ENCODE results near the gene PEX6.

The PEX6 gene

DNA sequence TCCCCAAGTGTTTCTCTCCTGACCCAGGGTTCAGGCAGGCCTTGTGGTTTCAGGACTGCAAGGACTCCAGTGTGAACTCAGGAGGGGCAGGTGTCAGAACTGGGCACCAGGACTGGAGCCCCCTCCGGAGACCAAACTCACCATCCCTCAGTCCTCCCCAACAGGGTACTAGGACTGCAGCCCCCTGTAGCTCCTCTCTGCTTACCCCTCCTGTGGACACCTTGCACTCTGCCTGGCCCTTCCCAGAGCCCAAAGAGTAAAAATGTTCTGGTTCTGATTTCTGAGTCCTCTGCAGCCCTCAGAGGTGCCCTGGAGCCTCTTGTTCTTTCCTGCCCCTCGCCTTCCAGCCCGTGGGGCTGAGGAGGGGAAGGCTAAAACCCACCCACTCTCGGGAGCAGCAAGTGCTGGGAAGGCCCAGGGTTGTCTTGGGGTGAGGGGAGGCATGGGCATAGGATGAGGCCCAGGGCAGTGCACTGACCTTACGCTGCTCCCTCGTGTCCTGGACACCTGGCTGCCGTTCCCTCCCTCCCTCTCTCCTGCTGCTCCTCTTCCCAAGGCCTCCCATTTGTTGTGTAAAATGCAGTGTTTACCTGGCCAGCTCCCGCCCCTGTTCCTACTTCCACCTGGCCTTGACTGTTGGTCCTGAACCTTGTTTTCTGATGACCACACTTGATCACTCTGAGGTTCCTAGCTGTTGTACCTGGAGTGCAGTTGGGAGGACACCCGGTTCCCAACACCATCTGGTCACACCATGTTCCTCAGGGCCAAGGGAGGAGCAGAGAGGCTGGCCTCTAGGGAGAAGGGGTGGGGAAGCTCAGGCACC lies 39.8 kb downstream of the PEX6 start:
- H3K27ac ChIP-seq (ENCODE audit: low read length), result no peak overlapping the region
- no peak overlapping the region for H3K9ac ChIP-seq (ENCODE audit: low read length)
- H4K20me1 ChIP-seq (ENCODE audit: insufficient read depth, low read length), result no peaks in the 10 kb centered on the region; the same call in 1 of the 2 replicates
- no peaks in the 10 kb centered on the region for H3F3A ChIP-seq (ENCODE audit: insufficient read depth, low read length)
- no peak overlapping the region for H3K4me2 ChIP-seq (ENCODE audit: low read depth, low read length)
- H3K9me2 ChIP-seq (replicated peaks; ENCODE audit: insufficient read depth, low read length), result no peaks in the 10 kb centered on the region
- no peaks in the 10 kb centered on the region for H3K4me1 ChIP-seq (ENCODE audit: low read length)
- peaks cover 3% of the 10 kb centered on the region; the same call in 1 of the 2 replicates for H3K36me3 ChIP-seq (replicated peaks; ENCODE audit: insufficient read depth, low read length)
- DNase-seq, result no peak
- H3K27me3 ChIP-seq (replicated peaks; ENCODE audit: insufficient read depth, low read length), result no peaks in the 10 kb centered on the region
- no peak for TF ChIP-seq EZH2phosphoT487 (IDR thresholded peaks at IDR 0.05; ENCODE audit: low read length)
- H3K9me3 ChIP-seq (replicated peaks; ENCODE audit: insufficient read depth, low read length), result no peaks in the 10 kb centered on the region
- H3K4me3 ChIP-seq (ENCODE audit: low read length), result no peak overlapping the region
- no peak overlapping the region for H2AFZ ChIP-seq (ENCODE audit: low read length)
- peaks cover 16% of the 10 kb centered on the region for H3K79me2 ChIP-seq (ENCODE audit: low read length)

GRCh38 chr6:42938428-42938796 lies 40.6 kb downstream of the PEX6 start:
- no peak overlapping the region for H2AFZ ChIP-seq (ENCODE audit: low read length)
- DNase-seq, result no peak
- H4K20me1 ChIP-seq (ENCODE audit: insufficient read depth, low read length), result no peaks in the 10 kb centered on the region; the same call in 1 of the 2 replicates
- no peak overlapping the region for H3K27ac ChIP-seq (ENCODE audit: low read length)
- H3K9me3 ChIP-seq (replicated peaks; ENCODE audit: insufficient read depth, low read length), result no peaks in the 10 kb centered on the region
- no peaks in the 10 kb centered on the region for H3K4me1 ChIP-seq (ENCODE audit: low read length)
- peaks cover 24% of the 10 kb centered on the region for H3K79me2 ChIP-seq (ENCODE audit: low read length)
- no peak overlapping the region for H3K4me2 ChIP-seq (ENCODE audit: low read depth, low read length)
- H3F3A ChIP-seq (ENCODE audit: insufficient read depth, low read length), result no peaks in the 10 kb centered on the region
- TF ChIP-seq CTCF (IDR thresholded peaks at IDR 0.05; ENCODE audit: low read length) (no peak), EZH2 (optimal IDR thresholded peaks at IDR 0.05; ENCODE audit: low read depth, low read length) (no peak), EZH2phosphoT487 (IDR thresholded peaks at IDR 0.05; ENCODE audit: low read length) (no peak)
- H3K9me2 ChIP-seq (replicated peaks; ENCODE audit: insufficient read depth, low read length), result no peaks in the 10 kb centered on the region
- H3K27me3 ChIP-seq (replicated peaks; ENCODE audit: insufficient read depth, low read length), result no peaks in the 10 kb centered on the region
- no peak overlapping the region for H3K4me3 ChIP-seq (ENCODE audit: low read length)
- H3K36me3 ChIP-seq (replicated peaks; ENCODE audit: insufficient read depth, low read length), result peaks cover 5% of the 10 kb centered on the region; the same call in 1 of the 2 replicates
- H3K9ac ChIP-seq (ENCODE audit: low read length), result no peak overlapping the region

- Histone ChIP-seq H3K4me3 (ENCODE audit: low read length) (no peak overlapping the region), H3K27me3 (replicated peaks; ENCODE audit: insufficient read depth, low read length) (no peaks in the 10 kb centered on the region), H2AFZ (ENCODE audit: low read length) (no peak overlapping the region), H3K36me3 (replicated peaks; ENCODE audit: insufficient read depth, low read length) (peaks cover 5% of the 10 kb centered on the region; the same call in 1 of the 2 replicates), H3K9ac (ENCODE audit: low read length) (no peak overlapping the region), H4K20me1 (ENCODE audit: insufficient read depth, low read length) (no peaks in the 10 kb centered on the region; the same call in 1 of the 2 replicates), H3F3A (ENCODE audit: insufficient read depth, low read length) (no peaks in the 10 kb centered on the region), H3K27ac (ENCODE audit: low read length) (no peak overlapping the region), H3K4me2 (ENCODE audit: low read depth, low read length) (no peak overlapping the region), H3K9me3 (replicated peaks; ENCODE audit: insufficient read depth, low read length) (no peaks in the 10 kb centered on the region), H3K4me1 (ENCODE audit: low read length) (no peaks in the 10 kb centered on the region), H3K9me2 (replicated peaks; ENCODE audit: insufficient read depth, low read length) (no peaks in the 10 kb centered on the region), H3K79me2 (ENCODE audit: low read length) (peaks cover 30% of the 10 kb centered on the region)
- no peak for TF ChIP-seq EZH2phosphoT487 (IDR thresholded peaks at IDR 0.05; ENCODE audit: low read length)
- TF ChIP-seq EZH2 (optimal IDR thresholded peaks at IDR 0.05; ENCODE audit: low read depth, low read length), result no peak
- TF ChIP-seq CTCF (IDR thresholded peaks at IDR 0.05; ENCODE audit: low read length), result no peak
- no peak for DNase-seq
These were observed 41.2 kb downstream of the PEX6 start for GRCh38 chr6:42937548-42938427.

All from MM.1S (cell line).